ENCODE data around the gene SRGAP3.

The SRGAP3 gene

GRCh38 chr3:9225268-9225667 is 24.2 kb downstream of the SRGAP3 start:
- DNase-seq (ENCODE audit: low read depth in 2 of 3, low spot score in 2 of 3), result no peak

- DNase-seq (ENCODE audit: low read depth in 2 of 3, low spot score in 2 of 3), result no peak
These were observed 25.0 kb downstream of the SRGAP3 start for GRCh38 chr3:9224490-9224889.

- DNase-seq (ENCODE audit: low read depth in 2 of 3, low spot score in 2 of 3), result no peak
These were observed 25.8 kb downstream of the SRGAP3 start for GRCh38 chr3:9223672-9224071.

- no peak for DNase-seq (ENCODE audit: low read depth in 2 of 3, low spot score in 2 of 3)
These were observed 26.3 kb downstream of the SRGAP3 start for GRCh38 chr3:9222956-9223639.

GRCh38 chr3:9222049-9222448 is 27.4 kb downstream of the SRGAP3 start:
- DNase-seq (ENCODE audit: low read depth in 2 of 3, low spot score in 2 of 3), result no peak

- no peak for DNase-seq (ENCODE audit: low read depth in 2 of 3, low spot score in 2 of 3)
These were observed 31.0 kb downstream of the SRGAP3 start for GRCh38 chr3:9218514-9218846.

- DNase-seq (ENCODE audit: low read depth in 2 of 3, low spot score in 2 of 3), result no peak
These were observed 31.5 kb downstream of the SRGAP3 start for GRCh38 chr3:9217784-9218513.

GRCh38 chr3:9216736-9217135 is 32.7 kb downstream of the SRGAP3 start:
- DNase-seq (ENCODE audit: low read depth in 2 of 3, low spot score in 2 of 3), result no peak

- DNase-seq (ENCODE audit: low read depth in 2 of 3, low spot score in 2 of 3), result no peak
These were observed 34.8 kb downstream of the SRGAP3 start for GRCh38 chr3:9214599-9214998.

- no peak for DNase-seq (ENCODE audit: low read depth in 2 of 3, low spot score in 2 of 3)
These were observed 35.3 kb downstream of the SRGAP3 start for GRCh38 chr3:9214185-9214584.

GRCh38 chr3:9213019-9213634 is 36.3 kb downstream of the SRGAP3 start:
- no peak for DNase-seq (ENCODE audit: low read depth in 2 of 3, low spot score in 2 of 3)

- DNase-seq (ENCODE audit: low read depth in 2 of 3, low spot score in 2 of 3), result no peak
These were observed 38.1 kb downstream of the SRGAP3 start for GRCh38 chr3:9211155-9211950.

- no peak for DNase-seq (ENCODE audit: low read depth in 2 of 3, low spot score in 2 of 3)
These were observed 39.7 kb downstream of the SRGAP3 start for GRCh38 chr3:9209777-9210176.

GRCh38 chr3:9208605-9209152 is 40.8 kb downstream of the SRGAP3 start:
- no peak for DNase-seq (ENCODE audit: low read depth in 2 of 3, low spot score in 2 of 3)

GRCh38 chr3:9207116-9207763 is 42.2 kb downstream of the SRGAP3 start:
- no peak for DNase-seq (ENCODE audit: low read depth in 2 of 3, low spot score in 2 of 3)

GRCh38 chr3:9206287-9206686 is 43.2 kb downstream of the SRGAP3 start:
- no peak for DNase-seq (ENCODE audit: low read depth in 2 of 3, low spot score in 2 of 3)

- DNase-seq (ENCODE audit: low read depth in 2 of 3, low spot score in 2 of 3), result no peak
These were observed 43.9 kb downstream of the SRGAP3 start for GRCh38 chr3:9205345-9206143.

- DNase-seq (ENCODE audit: low read depth in 2 of 3, low spot score in 2 of 3), result no peak
These were observed 45.0 kb downstream of the SRGAP3 start for GRCh38 chr3:9204253-9204992.

GRCh38 chr3:9203317-9203716 is 46.1 kb downstream of the SRGAP3 start:
- no peak for DNase-seq (ENCODE audit: low read depth in 2 of 3, low spot score in 2 of 3)

Measured in activated CD8-positive, alpha-beta memory T cell treated with anti-CD3 and anti-CD28 coated beads for 48 hours (primary cell).